ENCODE measurements around the gene SLC6A3. TPM values are rescaled to one million over a fixed set of nuclear protein-coding genes. Genes with fewer than 3 reads are reported as not detected.

SLC6A3 gene
- polyA plus RNA-seq, 3 donors from 2014 or later, result not detected

DNA sequence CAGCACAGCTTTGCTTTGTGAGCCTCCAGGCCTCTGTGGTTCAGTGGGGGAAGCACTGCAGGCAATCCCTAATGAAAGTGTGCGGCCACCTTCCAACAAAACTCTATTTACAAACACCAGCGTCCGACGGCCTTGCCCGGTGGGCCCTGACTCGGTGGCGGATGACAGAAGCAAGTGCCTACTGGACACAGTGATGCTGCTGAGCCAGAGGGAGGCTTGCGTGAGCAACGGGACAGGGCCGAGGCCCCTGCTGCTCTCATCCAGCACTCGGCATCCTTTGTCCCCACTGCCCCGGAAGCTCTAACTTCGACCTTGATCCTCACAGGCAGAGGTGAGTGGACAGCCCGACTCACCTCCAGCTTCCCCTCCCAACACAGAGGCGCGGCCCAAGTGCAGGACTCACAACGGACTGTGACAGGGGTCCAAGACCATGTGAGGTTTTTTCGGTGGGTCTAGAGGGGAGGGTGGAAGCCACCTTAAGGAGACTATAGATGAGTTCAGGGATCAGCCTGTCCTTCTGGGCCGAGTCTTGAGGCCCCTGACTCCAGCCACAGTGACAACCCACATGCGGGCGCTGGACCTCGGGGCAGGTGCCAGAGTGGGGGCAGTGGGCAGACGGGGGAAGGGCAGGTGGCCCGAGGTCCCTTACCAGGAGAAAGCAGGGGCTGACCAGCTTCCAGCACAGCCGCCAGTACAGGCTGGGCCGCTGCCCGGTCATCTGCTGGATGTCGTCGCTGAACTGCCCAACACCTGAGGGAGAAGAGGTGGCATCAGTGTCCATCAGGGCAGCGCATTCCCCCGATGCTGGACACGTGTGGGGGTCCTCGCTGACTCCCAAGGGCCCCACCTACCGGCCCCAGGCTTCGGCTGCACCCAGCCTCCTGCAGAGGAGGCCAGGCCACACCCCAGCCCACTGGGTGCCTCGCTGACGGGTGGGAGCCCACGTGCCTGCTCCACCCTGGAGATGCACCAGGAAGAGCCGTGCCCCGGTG is 39.4 kb downstream of the SLC6A3 start:
- DNase-seq, result no peak
- no peaks in the 10 kb centered on the region for H3K36me3 Mint-ChIP-seq
- no peaks in the 10 kb centered on the region for H3K4me1 Mint-ChIP-seq

DNA sequence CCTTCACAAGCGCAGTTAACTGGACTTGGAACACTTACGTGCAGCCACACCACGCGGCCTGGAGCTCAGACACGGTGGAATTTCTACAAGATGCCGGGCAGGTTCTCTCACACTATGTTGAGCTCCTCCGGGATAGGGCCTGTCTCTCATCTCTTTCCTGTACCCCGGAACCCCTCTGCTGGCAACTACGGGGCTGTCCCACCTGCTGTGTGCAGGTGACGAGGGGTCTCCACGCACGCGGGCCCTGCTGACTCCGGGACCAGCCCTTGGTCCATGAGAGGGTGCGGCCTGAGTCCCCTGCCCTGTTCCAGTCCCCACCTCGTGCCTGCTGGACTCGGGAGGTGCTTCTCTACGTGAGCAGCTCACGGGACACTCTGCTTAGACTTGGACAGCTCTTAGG is 40.1 kb downstream of the SLC6A3 start:
- no peaks in the 10 kb centered on the region for H3K9me3 Mint-ChIP-seq
- no peaks in the 10 kb centered on the region for H3K4me1 Mint-ChIP-seq
- H3K4me3 Mint-ChIP-seq, result no peak overlapping the region
- no peak overlapping the region for H3K27ac Mint-ChIP-seq
- no peaks in the 10 kb centered on the region for H3K36me3 Mint-ChIP-seq
- no peak for DNase-seq
- H3K27me3 Mint-ChIP-seq (ENCODE audit: low read depth in 3 of 3), result peaks cover 1 to 3% (median 2%) of the 10 kb centered on the region in 3 donors

More for the DNA sequence above, 39.4 kb downstream of the SLC6A3 start:
- no peak overlapping the region for H3K27ac Mint-ChIP-seq
- H3K4me3 Mint-ChIP-seq, result no peak overlapping the region
- peaks cover 2 to 3% (median 3%) of the 10 kb centered on the region in 3 donors for H3K27me3 Mint-ChIP-seq (ENCODE audit: low read depth in 3 of 3)
- peaks cover 0 to 1% (median 0%) of the 10 kb centered on the region in 6 donors for H3K9me3 Mint-ChIP-seq

DNA sequence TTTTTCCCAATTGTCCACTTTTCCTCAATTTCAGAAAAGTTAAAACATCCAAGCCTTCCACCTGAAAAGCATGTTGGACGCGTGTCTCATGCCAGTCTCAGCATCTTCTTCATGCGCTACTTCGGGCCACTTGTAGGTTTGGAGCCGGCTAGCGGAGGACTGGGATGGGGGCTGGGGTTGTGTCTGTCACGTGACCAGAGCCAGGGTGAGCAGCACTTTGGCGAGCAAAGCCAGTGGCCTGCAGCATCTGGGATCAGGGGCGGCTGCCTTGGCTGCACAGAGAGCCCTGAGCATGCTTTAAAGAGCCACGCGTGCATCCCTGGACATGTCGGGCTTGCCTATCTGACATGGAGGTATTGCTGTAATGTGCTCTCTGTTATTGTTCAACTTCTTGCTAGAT is 41.2 kb downstream of the SLC6A3 start:
- Mint-ChIP-seq H3K36me3 (no peaks in the 10 kb centered on the region), H3K9me3 (no peaks in the 10 kb centered on the region), H3K4me3 (no peak overlapping the region), H3K27ac (no peak overlapping the region), H3K27me3 (ENCODE audit: low read depth in 3 of 3) (peaks cover 0 to 3% (median 0%) of the 10 kb centered on the region in 3 donors), H3K4me1 (no peaks in the 10 kb centered on the region)
- no peak for DNase-seq

DNA sequence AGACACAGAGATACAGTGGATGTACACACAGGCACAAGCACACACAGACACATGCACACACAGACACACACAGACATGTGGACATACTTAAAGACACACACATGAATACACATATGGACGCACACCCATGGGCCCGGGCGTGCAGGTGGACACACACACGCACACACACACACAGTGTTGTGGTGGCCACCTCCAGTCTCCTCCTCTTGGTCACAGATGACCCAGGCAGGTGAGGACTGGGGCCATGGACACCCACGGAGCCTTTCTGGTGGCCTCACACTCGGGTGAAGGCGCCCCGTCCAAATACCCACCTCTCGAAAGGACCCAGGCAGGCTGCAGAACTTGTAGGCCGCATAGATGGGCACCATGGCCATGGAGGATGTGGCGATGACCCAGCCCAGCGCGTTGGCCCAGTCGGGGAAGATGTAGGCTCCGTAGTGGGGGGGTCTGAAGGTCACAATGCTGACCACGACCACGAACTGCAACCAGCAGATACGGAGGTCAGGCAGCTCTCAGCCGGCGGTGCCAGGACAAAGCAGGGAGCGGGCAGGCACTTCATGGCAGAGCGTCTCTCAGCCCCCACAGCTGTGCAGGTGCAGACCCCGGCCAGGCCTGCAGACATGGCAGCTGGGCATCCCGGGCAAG is 42.5 kb downstream of the SLC6A3 start:
- Mint-ChIP-seq H3K4me3 (no peak overlapping the region), H3K9me3 (no peaks in the 10 kb centered on the region), H3K27ac (no peak overlapping the region), H3K36me3 (no peaks in the 10 kb centered on the region), H3K27me3 (ENCODE audit: low read depth in 3 of 3) (peaks cover 0 to 3% (median 0%) of the 10 kb centered on the region in 3 donors), H3K4me1 (no peaks in the 10 kb centered on the region)
- DNase-seq, result no peak

DNA sequence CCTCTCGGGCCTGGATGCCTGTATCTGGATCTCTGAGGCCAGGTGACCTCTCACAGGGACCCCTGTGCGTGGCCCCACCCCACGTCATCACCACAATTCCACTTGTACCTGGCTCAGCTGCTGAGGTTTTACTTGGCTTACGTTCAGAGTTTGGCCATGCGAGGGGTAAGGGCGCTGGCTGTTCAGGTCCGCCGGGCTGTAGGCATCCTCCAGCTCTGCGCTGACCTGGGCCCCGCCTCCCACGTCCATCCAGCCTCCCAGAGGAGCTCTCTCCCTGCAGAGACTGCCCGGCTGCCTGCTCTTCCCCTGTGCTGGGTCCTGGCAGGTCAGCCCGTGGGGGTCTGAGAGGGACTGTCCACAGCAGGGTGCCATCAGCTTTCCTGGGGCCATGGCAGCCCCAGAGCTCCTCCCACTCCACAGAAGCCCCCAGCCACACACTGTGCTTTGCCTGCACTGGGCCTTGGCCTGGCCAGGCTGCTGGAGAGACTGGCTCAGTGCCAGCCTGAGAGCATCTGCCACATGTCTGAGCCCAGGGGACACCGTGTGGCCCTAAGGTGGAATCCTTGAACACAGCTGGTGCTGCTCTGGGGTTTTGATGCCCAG is 43.6 kb downstream of the SLC6A3 start:
- no peak overlapping the region for H3K27ac Mint-ChIP-seq
- peaks cover 0 to 6% (median 6%) of the 10 kb centered on the region in 3 donors for H3K27me3 Mint-ChIP-seq (ENCODE audit: low read depth in 3 of 3)
- DNase-seq, result no peak
- no peak overlapping the region for H3K4me3 Mint-ChIP-seq
- H3K4me1 Mint-ChIP-seq, result no peaks in the 10 kb centered on the region
- no peaks in the 10 kb centered on the region for H3K9me3 Mint-ChIP-seq
- H3K36me3 Mint-ChIP-seq, result no peaks in the 10 kb centered on the region

DNA sequence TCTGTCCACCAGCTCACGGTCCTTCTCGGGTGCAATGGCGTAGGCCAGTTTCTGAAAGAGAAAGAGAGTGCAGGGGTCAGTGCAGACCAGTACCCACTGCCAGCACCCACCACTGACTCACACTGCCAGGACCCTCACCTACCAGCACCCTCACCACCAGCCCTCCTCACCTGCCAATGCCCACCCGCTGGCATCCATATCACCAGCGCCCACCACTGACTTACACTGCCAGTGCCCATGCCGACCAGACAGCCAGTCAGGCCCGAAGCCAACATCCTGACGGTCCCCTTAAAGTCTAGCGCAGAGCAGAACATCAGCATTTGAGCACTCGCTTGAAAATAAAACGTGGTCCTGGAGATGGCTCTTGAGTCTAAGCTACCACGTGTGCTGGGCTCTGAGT is 44.3 kb downstream of the SLC6A3 start:
- Mint-ChIP-seq H3K27ac (no peak overlapping the region), H3K9me3 (no peaks in the 10 kb centered on the region), H3K4me3 (no peak overlapping the region), H3K36me3 (peaks cover 0 to 1% (median 0%) of the 10 kb centered on the region in 3 donors), H3K27me3 (ENCODE audit: low read depth in 3 of 3) (peaks cover 0 to 10% (median 9%) of the 10 kb centered on the region in 3 donors), H3K4me1 (no peaks in the 10 kb centered on the region)
- no peak for DNase-seq

DNA sequence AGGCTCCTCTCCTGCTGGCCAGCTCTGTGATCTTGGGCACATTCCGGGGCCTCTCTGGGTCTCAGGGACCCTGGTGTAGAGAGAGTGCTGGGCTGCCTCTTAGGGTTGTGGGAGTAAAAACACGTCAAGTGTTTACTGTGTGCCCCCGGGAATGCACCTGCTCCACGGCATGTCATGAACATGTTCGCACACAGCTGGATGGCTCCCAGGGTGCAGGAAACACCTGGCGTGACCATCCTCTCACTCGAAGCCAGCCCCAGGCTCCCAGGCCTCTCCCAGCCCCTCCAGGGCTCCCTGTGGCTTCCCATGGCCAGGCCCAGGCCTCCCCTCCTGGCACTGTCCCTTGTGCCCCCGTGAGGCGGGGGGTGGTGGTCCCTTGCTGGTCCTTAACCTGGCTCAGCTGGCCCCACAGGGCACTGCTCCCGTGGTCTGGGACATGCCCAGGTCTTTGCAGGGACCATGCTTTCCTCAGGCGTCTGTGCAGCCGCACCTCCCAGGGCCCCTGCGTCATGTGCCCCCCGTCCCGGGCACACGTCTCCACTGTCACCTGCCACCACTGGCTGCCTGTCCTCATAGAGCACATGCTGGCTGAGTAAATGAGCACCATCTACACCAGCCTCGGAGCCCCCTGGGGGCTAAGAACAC is 44.9 kb downstream of the SLC6A3 start:
- Mint-ChIP-seq H3K4me1 (no peaks in the 10 kb centered on the region), H3K27ac (no peak overlapping the region), H3K36me3 (peaks cover 0 to 4% (median 0%) of the 10 kb centered on the region in 3 donors), H3K9me3 (no peaks in the 10 kb centered on the region), H3K27me3 (ENCODE audit: low read depth in 3 of 3) (peaks cover 0 to 11% (median 10%) of the 10 kb centered on the region in 3 donors), H3K4me3 (no peak overlapping the region)
- no peak for DNase-seq

DNA sequence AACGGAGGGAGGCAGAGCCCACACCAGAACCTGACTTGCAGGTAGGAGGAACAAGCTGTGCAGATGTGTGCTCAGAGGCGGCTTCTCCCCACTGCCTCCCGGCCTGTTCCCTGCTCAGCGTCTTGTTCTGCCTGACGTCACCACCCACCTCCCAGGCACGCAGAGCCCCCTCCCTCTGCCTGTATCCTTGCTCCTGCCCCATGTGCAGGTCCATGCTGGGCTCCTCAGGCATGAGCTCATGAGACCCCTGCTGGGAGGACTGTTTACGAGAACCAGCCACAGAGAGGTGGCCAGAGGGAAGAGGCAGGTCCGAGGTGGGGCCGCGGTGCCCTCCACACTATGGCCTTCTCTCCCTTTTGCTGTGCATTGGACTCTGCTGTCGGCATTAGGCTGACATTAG is 45.5 kb downstream of the SLC6A3 start:
- no peaks in the 10 kb centered on the region for H3K4me1 Mint-ChIP-seq
- H3K36me3 Mint-ChIP-seq, result peaks cover 0 to 4% (median 0%) of the 10 kb centered on the region in 3 donors
- H3K4me3 Mint-ChIP-seq, result no peak overlapping the region
- H3K27ac Mint-ChIP-seq, result no peak overlapping the region
- H3K27me3 Mint-ChIP-seq (ENCODE audit: low read depth in 3 of 3), result peaks cover 1 to 14% (median 10%) of the 10 kb centered on the region in 3 donors
- no peak for DNase-seq
- no peaks in the 10 kb centered on the region for H3K9me3 Mint-ChIP-seq

DNA sequence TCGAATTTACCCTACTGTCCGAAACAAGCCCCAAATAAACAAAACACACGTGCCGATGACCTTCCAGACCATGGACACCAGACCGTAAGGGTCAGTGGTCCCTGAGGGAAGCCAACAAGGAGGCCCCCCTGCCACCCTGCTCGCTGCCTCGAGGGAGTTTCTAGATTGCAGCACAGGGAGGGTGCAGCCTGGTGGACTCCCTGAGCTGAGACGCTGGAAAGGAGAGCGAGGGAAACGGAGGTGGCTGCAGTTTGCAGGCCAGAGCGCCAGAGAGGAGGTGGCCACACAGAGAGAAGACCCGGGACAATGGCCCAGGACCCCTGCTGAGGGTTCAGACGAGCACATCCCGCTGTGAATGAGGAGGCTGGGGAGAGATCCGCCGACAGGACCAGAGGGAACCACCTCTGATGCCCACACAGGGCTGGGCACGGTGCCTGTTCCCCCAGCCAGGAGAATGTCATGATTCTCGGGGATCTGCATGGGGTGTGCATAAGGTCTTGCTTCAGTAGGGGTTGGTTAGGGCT is 48.9 kb downstream of the SLC6A3 start:
- Mint-ChIP-seq H3K36me3 (peaks cover 0 to 4% (median 0%) of the 10 kb centered on the region in 3 donors), H3K4me3 (no peak overlapping the region), H3K27ac (no peak overlapping the region), H3K4me1 (no peaks in the 10 kb centered on the region), H3K27me3 (ENCODE audit: low read depth in 3 of 3) (peaks cover 11 to 18% (median 12%) of the 10 kb centered on the region in 3 donors), H3K9me3 (no peaks in the 10 kb centered on the region)
- DNase-seq, result no peak

DNA sequence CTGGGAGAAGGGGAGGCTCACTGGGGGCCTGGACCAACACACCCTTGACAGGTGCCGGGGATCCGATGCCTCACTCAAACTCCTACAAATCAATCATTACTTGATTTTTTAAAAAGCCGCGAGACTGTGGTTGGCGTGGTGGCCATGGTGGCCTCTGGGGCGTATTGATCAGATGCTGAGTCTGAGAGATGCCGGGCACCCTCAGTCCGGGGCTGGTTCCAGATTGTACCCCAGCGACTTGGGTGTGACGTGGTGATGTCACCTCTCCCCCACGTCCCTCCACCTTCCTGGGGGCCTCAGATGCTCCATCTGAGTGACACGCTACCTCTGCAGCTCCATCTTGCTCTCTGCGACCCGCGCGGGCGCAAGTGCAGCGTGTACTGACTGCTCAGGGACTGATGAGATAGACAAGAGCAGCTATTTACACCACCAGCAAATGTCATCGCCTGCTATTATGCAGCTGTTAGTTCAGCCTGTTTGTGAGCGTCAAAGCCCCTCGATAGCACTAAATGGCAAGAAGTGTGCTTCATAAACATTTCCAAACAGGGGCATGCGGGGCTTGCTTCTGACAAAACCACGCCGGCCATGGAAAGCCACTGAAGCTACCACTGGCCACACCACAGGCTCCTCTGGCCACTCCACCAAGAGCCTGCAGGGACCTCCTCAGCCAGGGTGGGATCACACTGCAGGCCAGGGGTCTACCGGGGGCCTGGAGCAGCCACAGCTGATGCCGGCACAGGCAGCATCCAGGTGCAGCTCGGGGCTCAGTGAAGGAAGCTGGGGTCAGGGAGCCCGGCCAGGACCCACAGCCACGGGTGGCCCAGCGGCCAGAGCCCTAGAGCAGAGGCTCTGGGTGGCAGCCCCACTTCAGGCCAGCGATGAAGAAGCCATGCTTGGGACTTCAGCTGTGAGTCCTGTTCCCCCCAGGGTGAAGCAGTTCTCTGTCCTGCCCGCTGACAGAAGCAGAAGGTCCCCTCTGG is 50.1 kb downstream of the SLC6A3 start:
- Mint-ChIP-seq H3K36me3 (peaks cover 0 to 4% (median 0%) of the 10 kb centered on the region in 3 donors), H3K27ac (no peak overlapping the region), H3K4me3 (no peak overlapping the region), H3K27me3 (ENCODE audit: low read depth in 3 of 3) (peaks cover 11 to 18% (median 12%) of the 10 kb centered on the region in 3 donors), H3K9me3 (no peaks in the 10 kb centered on the region), H3K4me1 (no peaks in the 10 kb centered on the region)
- no peak for DNase-seq

DNA sequence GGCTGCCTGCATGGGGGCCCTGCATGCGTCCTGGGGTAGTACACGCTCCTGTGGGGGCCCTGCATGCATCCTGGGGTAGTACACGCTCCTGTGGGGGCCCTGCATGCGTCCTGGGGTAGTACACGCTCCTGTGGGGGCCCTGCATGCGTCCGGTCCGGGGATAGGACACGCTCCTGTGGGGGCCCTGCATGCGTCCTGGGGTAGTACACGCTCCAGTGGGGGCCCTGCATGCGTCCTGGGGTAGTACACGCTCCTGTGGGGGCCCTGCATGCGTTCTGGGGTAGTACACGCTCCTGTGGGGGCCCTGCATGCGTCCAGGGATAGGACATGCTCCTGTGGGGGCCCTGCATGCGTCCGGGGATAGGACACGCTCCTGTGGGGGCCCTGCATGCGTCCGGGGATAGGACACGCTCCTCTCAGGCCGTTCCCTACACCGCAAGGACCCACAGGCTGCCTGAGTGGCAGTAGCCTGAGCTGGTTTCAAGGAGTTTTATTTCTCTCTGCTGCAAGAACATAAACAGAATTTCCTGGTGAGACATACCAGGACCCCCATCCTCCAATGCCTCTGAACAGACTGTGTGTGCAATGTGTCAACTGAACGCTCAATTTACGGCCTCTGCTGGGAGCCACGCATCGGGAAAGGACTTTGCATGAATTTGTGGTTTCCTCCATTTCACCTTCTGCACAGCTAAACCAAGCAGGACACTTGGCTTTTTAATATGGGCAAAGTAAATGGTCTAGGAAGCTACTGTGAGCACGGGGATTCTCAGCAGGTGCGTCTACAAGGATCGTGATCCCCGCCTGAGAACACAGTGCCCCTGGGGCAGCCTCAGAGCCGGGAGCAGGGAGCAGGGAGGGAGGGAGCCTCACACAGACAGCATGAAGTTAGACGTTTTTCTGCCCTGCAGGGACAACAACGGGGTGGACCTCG is 51.4 kb downstream of the SLC6A3 start:
- Mint-ChIP-seq H3K4me3 (no peak overlapping the region), H3K4me1 (no peaks in the 10 kb centered on the region), H3K9me3 (no peaks in the 10 kb centered on the region), H3K27ac (no peak overlapping the region), H3K36me3 (peaks cover 0 to 4% (median 0%) of the 10 kb centered on the region in 3 donors), H3K27me3 (ENCODE audit: low read depth in 3 of 3) (peaks cover 11 to 18% (median 18%) of the 10 kb centered on the region in 3 donors)
- no peak for DNase-seq
